Endothelial cell of umbilical vein (primary cell): ENCODE data around the gene MT1HL1. TPM values are rescaled to one million over a fixed set of nuclear protein-coding genes. Genes with fewer than 3 reads are reported as not detected.

Source experiments
- BruUV-seq: library from RNA; stranded (reverse); fragments of 400-500 nt; replicated peaks from 2 replicates; lab custom pipeline; 2021; lab: Mats Ljungman, UMichigan
- CTCF ChIA-PET: fragments of 300-600, 350-600 bp; sonication (Branson Sonifier 250); formaldehyde crosslinking; loops from one replicate; lab custom pipeline; 2021; ENCODE audit warnings: antibody characterized with exemption, inconsistent platforms; lab: Charles Lee
- POLR2A ChIA-PET: fragments of 300-600, 350-600 bp; sonication (Branson Sonifier 250); formaldehyde crosslinking; loops from one replicate; lab custom pipeline; 2021; ENCODE audit warnings: antibody characterized with exemption, inconsistent platforms; lab: Charles Lee
- DNase-seq: peaks from one replicate; pipeline ENCODE4 v3.0.0-alpha.2; 2011; ENCODE audit warnings: low read depth, low spot score
- FAIRE-seq: peaks from 2 replicates; lab custom pipeline; 2011; peaks lifted over from hg19 to GRCh38; lab: Jason Lieb, UNC
- H2AFZ ChIP-seq: 2 replicates; pipeline ENCODE4 v1.6.0; 2012; ENCODE audit warnings: low read depth, low read length, control low read depth, inconsistent platforms
- H3K27ac ChIP-seq: 2 replicates; pipeline ENCODE4 v1.5.1; 2011; ENCODE audit warnings: low read depth, mild to moderate bottlenecking, control low read depth, low read length, moderate library complexity; ENCODE audit not compliant: insufficient read depth
- H3K27me3 ChIP-seq, 2 experiments: 2 replicates each; pipeline versions ENCODE4 v1.6.0 to v1.6.1; 2011; ENCODE audit warnings: low read length in 2 of 2, mixed read lengths in 1 of 2; ENCODE audit not compliant: control insufficient read depth in 2 of 2, insufficient read depth in 2 of 2
- H3K36me3 ChIP-seq, 2 experiments: 2 replicates in 1 of 2; 3 replicates in 1 of 2; pipeline ENCODE4 v1.5.1; 2011; ENCODE audit warnings: low read length in 2 of 2, mild to moderate bottlenecking in 1 of 2, moderate library complexity in 1 of 2; ENCODE audit not compliant: control insufficient read depth in 2 of 2, insufficient read depth in 2 of 2; ENCODE audit errors: extremely low read depth in 1 of 2
- H3K4me1 ChIP-seq: 3 replicates; pipeline ENCODE4 v1.5.1; 2011; ENCODE audit warnings: mild to moderate bottlenecking, low read length; ENCODE audit not compliant: control insufficient read depth, insufficient read depth; ENCODE audit errors: extremely low read depth
- H3K4me2 ChIP-seq: 2 replicates; pipeline ENCODE4 v1.6.1; 2011; ENCODE audit warnings: low read length, control low read depth, mixed read lengths; ENCODE audit not compliant: insufficient read depth
- H3K4me3 ChIP-seq, 3 experiments: fragments of 200-600 bp in 1 of 3; sonication (generic), shearing (Covaris generic) in 1 of 3; replicated peaks in 1 of 3; 2 replicates each; pipeline ENCODE4 v1.5.1; 2011 to 2016; ENCODE audit warnings: control low read depth in 3 of 3, low read length in 3 of 3, mild to moderate bottlenecking in 2 of 3, inconsistent platforms in 1 of 3, low read depth in 1 of 3, moderate library complexity in 1 of 3; ENCODE audit not compliant: insufficient read depth in 1 of 3
- H3K79me2 ChIP-seq: 2 replicates; pipeline ENCODE4 v1.6.0; 2012; ENCODE audit warnings: low read length, inconsistent platforms; ENCODE audit not compliant: control insufficient read depth, insufficient read depth
- H3K9ac ChIP-seq: replicated peaks from 2 replicates; pipeline ENCODE3; 2011; ENCODE audit warnings: low read length, control low read depth; ENCODE audit not compliant: insufficient read depth; ENCODE audit errors: extremely low read depth
- H3K9me1 ChIP-seq: replicated peaks from 3 replicates; pipeline ENCODE4 v1.6.0; 2011; ENCODE audit warnings: mild to moderate bottlenecking, low read length; ENCODE audit not compliant: control insufficient read depth, insufficient read depth; ENCODE audit errors: extremely low read depth
- H3K9me3 ChIP-seq: replicated peaks from 2 replicates; pipeline ENCODE4 v1.5.1; 2012; ENCODE audit warnings: low read length, inconsistent platforms; ENCODE audit not compliant: control insufficient read depth, insufficient read depth
- H4K20me1 ChIP-seq: replicated peaks from 2 replicates; pipeline ENCODE3; 2011; ENCODE audit warnings: mild to moderate bottlenecking, low read length; ENCODE audit not compliant: control insufficient read depth, insufficient read depth; ENCODE audit errors: extremely low read depth
- EZH2 ChIP-seq: IDR thresholded peaks from 2 replicates; pipeline ENCODE4 v1.6.1; 2012; ENCODE audit warnings: borderline replicate concordance, low read depth, mild to moderate bottlenecking, moderate library complexity, low read length, inconsistent platforms; ENCODE audit not compliant: severe bottlenecking
- FOS ChIP-seq: IDR thresholded peaks from 2 replicates; pipeline ENCODE4 v1.6.1; 2011; ENCODE audit warnings: mild to moderate bottlenecking, low read length, moderate library complexity, borderline replicate concordance; ENCODE audit not compliant: insufficient read depth
- GATA2 ChIP-seq: IDR thresholded peaks from 2 replicates; pipeline ENCODE4 v1.7.0; 2011; ENCODE audit warnings: low read depth, mild to moderate bottlenecking, moderate library complexity, mixed read lengths, low read length; ENCODE audit not compliant: insufficient read length, insufficient read depth
- JUN ChIP-seq: IDR thresholded peaks from 2 replicates; pipeline ENCODE4 v1.6.1; 2011; ENCODE audit warnings: borderline replicate concordance, low read depth; ENCODE audit not compliant: insufficient read length, insufficient read depth
- MYC ChIP-seq: IDR thresholded peaks from one replicate; pipeline ENCODE4 v1.6.1; 2011; ENCODE audit warnings: mild to moderate bottlenecking, low read depth, low read length
- POLR2A ChIP-seq: IDR thresholded peaks from 2 replicates; pipeline ENCODE4 v1.6.1; 2012; ENCODE audit warnings: low read depth, mild to moderate bottlenecking, control low read depth, low read length
- POLR2AphosphoS5 ChIP-seq: IDR thresholded peaks from 2 replicates; pipeline ENCODE4 v1.6.1; 2012; ENCODE audit warnings: low read depth, mild to moderate bottlenecking, control low read depth, low read length, moderate library complexity; ENCODE audit not compliant: insufficient read depth
- dilution Hi-C: fragments of 300-500 bp; cut with MboI; formaldehyde crosslinking; loops from one replicate; pipeline ENCODE4 v1.15.0; 2019; ENCODE audit warnings: low sequenced_read_pairs; ENCODE audit not compliant: extremely low pct_ligation_motif_present
- intact Hi-C: fragments of 100-400 bp; cut with micrococcal nuclease; formaldehyde crosslinking; loops from one replicate; pipeline ENCODE4 v1.10.0; 2022
- polyA plus RNA-seq, 4 experiments: library from polyadenylated mRNA; depleted of rRNA in 3 of 4; stranded (reverse) in 3 of 4; unstranded in 1 of 4; fragments of >200 nt; gene quantifications; 2 replicates each; pipeline versions ENCODE4 v1.2.1 to v1.2.3, GENCODE V29; 2011 to 2012; ENCODE audit warnings: missing spikeins in 1 of 4
- total RNA-seq: library from RNA; stranded (reverse); gene quantifications from 2 replicates; pipeline ENCODE4 v1.2.3, GENCODE V29; 2021
- TF ChIP-seq, protein P1 (sequence below), 2 donors: IDR thresholded peaks; 1 replicate in 1 of 2; 2 replicates in 1 of 2; pipeline ENCODE4 v1.5.1; 2011; ENCODE audit warnings: low read length in 2 of 2, mild to moderate bottlenecking in 2 of 2, moderate library complexity in 2 of 2, control low read depth in 1 of 2, inconsistent platforms in 1 of 2, low read depth in 1 of 2; ENCODE audit not compliant: insufficient read depth in 1 of 2; ENCODE audit errors: extremely low read depth in 1 of 2
- TF ChIP-seq, protein P2 (sequence below): IDR thresholded peaks from 2 replicates; pipeline ENCODE4 v1.6.1; 2011; ENCODE audit not compliant: insufficient read depth, insufficient read length

The MT1HL1 gene
- total and polyA plus RNA-seq, 2 donors (not counting 3 experiments of a cell fraction or from before 2014, with no cell fraction given): not detected

DNA sequence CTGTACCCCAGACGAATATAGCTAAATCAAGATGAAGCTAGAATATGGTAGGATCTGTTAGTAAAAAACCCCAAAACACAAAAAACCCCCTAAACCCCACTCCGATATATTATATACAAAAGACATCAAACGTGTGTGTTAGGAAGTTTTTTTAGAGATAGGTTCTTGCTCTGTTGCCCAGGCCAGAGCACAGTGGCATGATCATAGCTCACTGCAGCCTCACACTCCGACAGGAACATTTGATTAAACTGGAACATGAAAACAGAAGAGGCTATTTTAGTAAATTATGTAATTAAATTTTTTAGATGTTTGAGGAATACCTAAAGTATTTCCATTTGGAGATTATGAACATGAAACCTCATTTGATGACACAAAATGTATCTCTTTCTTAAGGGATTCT, 29.6 kb upstream of the MT1HL1 start:
- no peaks in the 10 kb centered on the region for H3K36me3 ChIP-seq
- POLR2A ChIA-PET: no interaction called here
- TF ChIP-seq POLR2A: no peak
- no peak for TF ChIP-seq MYC
- no peak for TF ChIP-seq GATA2
- no peak for TF ChIP-seq EZH2
- TF ChIP-seq JUN: no peak
- TF ChIP-seq POLR2AphosphoS5: no peak
- TF ChIP-seq, protein P1, sequence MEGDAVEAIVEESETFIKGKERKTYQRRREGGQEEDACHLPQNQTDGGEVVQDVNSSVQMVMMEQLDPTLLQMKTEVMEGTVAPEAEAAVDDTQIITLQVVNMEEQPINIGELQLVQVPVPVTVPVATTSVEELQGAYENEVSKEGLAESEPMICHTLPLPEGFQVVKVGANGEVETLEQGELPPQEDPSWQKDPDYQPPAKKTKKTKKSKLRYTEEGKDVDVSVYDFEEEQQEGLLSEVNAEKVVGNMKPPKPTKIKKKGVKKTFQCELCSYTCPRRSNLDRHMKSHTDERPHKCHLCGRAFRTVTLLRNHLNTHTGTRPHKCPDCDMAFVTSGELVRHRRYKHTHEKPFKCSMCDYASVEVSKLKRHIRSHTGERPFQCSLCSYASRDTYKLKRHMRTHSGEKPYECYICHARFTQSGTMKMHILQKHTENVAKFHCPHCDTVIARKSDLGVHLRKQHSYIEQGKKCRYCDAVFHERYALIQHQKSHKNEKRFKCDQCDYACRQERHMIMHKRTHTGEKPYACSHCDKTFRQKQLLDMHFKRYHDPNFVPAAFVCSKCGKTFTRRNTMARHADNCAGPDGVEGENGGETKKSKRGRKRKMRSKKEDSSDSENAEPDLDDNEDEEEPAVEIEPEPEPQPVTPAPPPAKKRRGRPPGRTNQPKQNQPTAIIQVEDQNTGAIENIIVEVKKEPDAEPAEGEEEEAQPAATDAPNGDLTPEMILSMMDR (IDR thresholded peaks at IDR 0.05; ENCODE audit: extremely low read depth in 1 of 2, insufficient read depth in 1 of 2, low read depth in 1 of 2, low read length in 2 of 2): no peak
- TF ChIP-seq FOS: no peak
- TF ChIP-seq, protein P2, sequence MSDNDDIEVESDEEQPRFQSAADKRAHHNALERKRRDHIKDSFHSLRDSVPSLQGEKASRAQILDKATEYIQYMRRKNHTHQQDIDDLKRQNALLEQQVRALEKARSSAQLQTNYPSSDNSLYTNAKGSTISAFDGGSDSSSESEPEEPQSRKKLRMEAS: no peak
- H4K20me1 ChIP-seq: no peaks in the 10 kb centered on the region
- peaks cover 8% of the 10 kb centered on the region for H3K9me3 ChIP-seq
- DNase-seq: no peak
- CTCF ChIA-PET: no interaction called here
- H3K9me1 ChIP-seq: no peaks in the 10 kb centered on the region
- no peak overlapping the region for H3K9ac ChIP-seq
- no peak overlapping the region for H3K27ac ChIP-seq
- no peak for FAIRE-seq
- no peaks in the 10 kb centered on the region for H3K4me1 ChIP-seq
- no peaks in the 10 kb centered on the region for H3K27me3 ChIP-seq
- no TSS peak for BruUV-seq
- no peak overlapping the region for H3K4me2 ChIP-seq
- no peak overlapping the region for H2AFZ ChIP-seq
- H3K4me3 ChIP-seq: no peak overlapping the region
- H3K79me2 ChIP-seq: no peaks in the 10 kb centered on the region
- dilution Hi-C loops (no loop called here), intact Hi-C loops (no loop called here)
